Left ventricle myocardium inferior (tissue), 1 donor: ENCODE results near the gene ARAP2. TPM values are rescaled to one million over a fixed set of nuclear protein-coding genes. Genes with fewer than 3 reads are reported as not detected.

ENCODE experiments used
- DNase-seq: peaks from one replicate; pipeline ENCODE4 v3.0.0-alpha.2; 2020
- H3K27ac ChIP-seq: fragments of 200-600 bp; replicated peaks from 2 replicates; pipeline ENCODE4 v1.8.0; 2021
- H3K27me3 ChIP-seq: fragments of 200-600 bp; 2 replicates; pipeline ENCODE4 v1.8.0; 2021; ENCODE audit warnings: low read depth
- H3K36me3 ChIP-seq: fragments of 200-600 bp; 2 replicates; pipeline ENCODE4 v1.8.0; 2021
- H3K4me1 ChIP-seq: fragments of 200-600 bp; 2 replicates; pipeline ENCODE4 v1.8.0; 2021
- H3K4me3 ChIP-seq: fragments of 200-600 bp; 2 replicates; pipeline ENCODE4 v1.8.0; 2021; ENCODE audit warnings: mild to moderate bottlenecking, moderate library complexity
- H3K9me3 ChIP-seq: fragments of 200-600 bp; replicated peaks from 2 replicates; pipeline ENCODE4 v1.8.0; 2021
- CTCF ChIP-seq: fragments of 200-600 bp; IDR thresholded peaks from 2 replicates; pipeline ENCODE4 v1.8.0; 2021; ENCODE audit warnings: antibody characterized with exemption, mild to moderate bottlenecking, borderline replicate concordance
- intact Hi-C: fragments of 100-400 bp; cut with micrococcal nuclease; formaldehyde crosslinking; loops from one replicate; pipeline ENCODE4 v1.11.0; 2022
- total RNA-seq: library from RNA; stranded (reverse); fragmentation: NEBNext Ultra II Directional; extraction: Animal tissue kit (Norgen Biotek cat#: 25700); gene quantifications from one replicate; pipeline ENCODE4 v1.2.1, GENCODE V29; 2021
- donor health status: DM: no; HTN: yes; CAD: no; lungs with severe emphysema.

The ARAP2 gene
- total RNA-seq, 1 donor from 2014 or later = 2.9 TPM

GRCh38 chr4:36165631-36166005, 78.7 kb downstream of the ARAP2 start:
- no peaks in the 10 kb centered on the region for H3K4me1 ChIP-seq
- H3K4me3 ChIP-seq = no peak overlapping the region
- H3K9me3 ChIP-seq = no peaks in the 10 kb centered on the region
- intact Hi-C loops = no loop called here
- H3K27ac ChIP-seq = no peak overlapping the region
- TF ChIP-seq CTCF = no peak
- H3K36me3 ChIP-seq = no peaks in the 10 kb centered on the region
- no peaks in the 10 kb centered on the region for H3K27me3 ChIP-seq
- DNase-seq = no peak

- Histone ChIP-seq H3K36me3 (no peaks in the 10 kb centered on the region), H3K4me3 (no peak overlapping the region), H3K4me1 (no peaks in the 10 kb centered on the region), H3K9me3 (no peaks in the 10 kb centered on the region), H3K27ac (no peak overlapping the region), H3K27me3 (no peaks in the 10 kb centered on the region)
- TF ChIP-seq CTCF = no peak
- DNase-seq = no peak
- intact Hi-C loops = no loop called here
Observed at GRCh38 chr4:36164900-36165630, 79.2 kb downstream of the ARAP2 start.

GRCh38 chr4:36163198-36163597, 81.1 kb downstream of the ARAP2 start:
- no peak for TF ChIP-seq CTCF
- intact Hi-C loops = no loop called here
- no peak for DNase-seq
- Histone ChIP-seq H3K4me1 (no peaks in the 10 kb centered on the region), H3K36me3 (no peaks in the 10 kb centered on the region), H3K4me3 (no peak overlapping the region), H3K27ac (no peak overlapping the region), H3K9me3 (no peaks in the 10 kb centered on the region), H3K27me3 (no peaks in the 10 kb centered on the region)

GRCh38 chr4:36159208-36159607, 85.1 kb downstream of the ARAP2 start:
- Histone ChIP-seq H3K27me3 (no peaks in the 10 kb centered on the region), H3K4me1 (no peaks in the 10 kb centered on the region), H3K4me3 (no peak overlapping the region), H3K36me3 (no peaks in the 10 kb centered on the region), H3K27ac (no peak overlapping the region), H3K9me3 (no peaks in the 10 kb centered on the region)
- intact Hi-C loops = no loop called here
- no peak for TF ChIP-seq CTCF
- no peak for DNase-seq

GRCh38 chr4:36152735-36153134, 91.6 kb downstream of the ARAP2 start:
- no peak for TF ChIP-seq CTCF
- H3K4me1 ChIP-seq = no peaks in the 10 kb centered on the region
- no peaks in the 10 kb centered on the region for H3K27me3 ChIP-seq
- no peak overlapping the region for H3K4me3 ChIP-seq
- no peak for DNase-seq
- H3K27ac ChIP-seq = no peak overlapping the region
- no peaks in the 10 kb centered on the region for H3K36me3 ChIP-seq
- intact Hi-C loops = no loop called here
- no peaks in the 10 kb centered on the region for H3K9me3 ChIP-seq
